Measurements from ENCODE around the gene CAPS2.

The CAPS2 gene

GRCh38 chr12:75323663-75324062 lies 6.5 kb downstream of the CAPS2 start:
- Histone ChIP-seq H2BK12ac (ENCODE audit: low read length) (no peak overlapping the region), H3K36me3 (replicated peaks in 1 of 2; ENCODE audit: control insufficient read depth in 2 of 2, insufficient read depth in 2 of 2, low read length in 2 of 2) (no peaks in the 10 kb centered on the region)

GRCh38 chr12:75322464-75322863 lies 7.7 kb downstream of the CAPS2 start:
- WGBS, 2 donors (ENCODE audit: extremely low coverage in 2 of 2, insufficient read length in 2 of 2, insufficient replicate concordance in 1 of 2) = no CpG with 5 or more reads among the region's 1 CpG
- H2BK5ac ChIP-seq (ENCODE audit: low read length) = no peak overlapping the region
- H3K27me3 ChIP-seq (ENCODE audit: control insufficient read depth in 3 of 3, insufficient read depth in 3 of 3, low read depth in 1 of 3, low read length in 3 of 3) = no peaks in the 10 kb centered on the region
- H3K4me3 ChIP-seq (ENCODE audit: low read length in 2 of 2) = no peak overlapping the region
- H2AK5ac ChIP-seq (ENCODE audit: low read depth, low read length) = no peak overlapping the region
- no peak for DNase-seq (ENCODE audit: low spot score)
- H2BK12ac ChIP-seq (ENCODE audit: low read length) = no peak overlapping the region
- H3K9ac ChIP-seq (ENCODE audit: low read depth, low read length, poor library complexity) = no peak overlapping the region
- H3K79me1 ChIP-seq (ENCODE audit: low read depth, low read length) = no peaks in the 10 kb centered on the region
- H2AFZ ChIP-seq (ENCODE audit: low read length) = no peak overlapping the region
- H3K36me3 ChIP-seq (replicated peaks in 1 of 2; ENCODE audit: control insufficient read depth in 2 of 2, insufficient read depth in 2 of 2, low read length in 2 of 2) = no peaks in the 10 kb centered on the region
- H2BK120ac ChIP-seq (ENCODE audit: low read depth, low read length) = no peak overlapping the region
- no peak overlapping the region for H4K8ac ChIP-seq (ENCODE audit: low read depth, low read length)
- no peak overlapping the region for H3K4ac ChIP-seq (ENCODE audit: low read length)
- no peak overlapping the region for H3K14ac ChIP-seq (ENCODE audit: low read length)
- no peak overlapping the region for H4K91ac ChIP-seq (ENCODE audit: low read depth, low read length, poor library complexity)
- H3K4me1 ChIP-seq (ENCODE audit: control insufficient read depth in 2 of 2, insufficient read depth in 1 of 2, low read depth in 1 of 2, low read length in 2 of 2) = peaks cover 4 to 8% of the 10 kb centered on the region in 2 donors
- H3K27ac ChIP-seq (replicated peaks; ENCODE audit: low read length) = no peak overlapping the region
- no peaks in the 10 kb centered on the region for H3K9me3 ChIP-seq (replicated peaks in 1 of 2; ENCODE audit: control insufficient read depth in 2 of 2, insufficient read depth in 1 of 2, low read depth in 1 of 2, low read length in 2 of 2)
- H2BK15ac ChIP-seq (ENCODE audit: low read length) = no peak overlapping the region
- no peak overlapping the region for H3K4me2 ChIP-seq (ENCODE audit: insufficient read depth, low read length, poor library complexity, severe bottlenecking)
- no peak overlapping the region for H3K23ac ChIP-seq (ENCODE audit: low read depth, low read length, poor library complexity)
- H3K18ac ChIP-seq (ENCODE audit: low read length) = no peak overlapping the region

More at GRCh38 chr12:75323663-75324062, 6.5 kb downstream of the CAPS2 start:
- Histone ChIP-seq H3K9me3 (replicated peaks in 1 of 2; ENCODE audit: control insufficient read depth in 2 of 2, insufficient read depth in 1 of 2, low read depth in 1 of 2, low read length in 2 of 2) (no peaks in the 10 kb centered on the region), H3K27ac (replicated peaks; ENCODE audit: low read length) (no peak overlapping the region), H4K91ac (ENCODE audit: low read depth, low read length, poor library complexity) (no peak overlapping the region), H3K4me1 (ENCODE audit: control insufficient read depth in 2 of 2, insufficient read depth in 1 of 2, low read depth in 1 of 2, low read length in 2 of 2) (peaks cover 4 to 8% of the 10 kb centered on the region in 2 donors), H3K23ac (ENCODE audit: low read depth, low read length, poor library complexity) (no peak overlapping the region), H4K8ac (ENCODE audit: low read depth, low read length) (no peak overlapping the region), H3K4me3 (ENCODE audit: low read length in 2 of 2) (no peak overlapping the region), H2AK5ac (ENCODE audit: low read depth, low read length) (no peak overlapping the region), H3K9ac (ENCODE audit: low read depth, low read length, poor library complexity) (no peak overlapping the region), H3K4ac (ENCODE audit: low read length) (no peak overlapping the region), H2BK5ac (ENCODE audit: low read length) (no peak overlapping the region), H3K18ac (ENCODE audit: low read length) (no peak overlapping the region), H3K79me1 (ENCODE audit: low read depth, low read length) (no peaks in the 10 kb centered on the region), H3K27me3 (ENCODE audit: control insufficient read depth in 3 of 3, insufficient read depth in 3 of 3, low read depth in 1 of 3, low read length in 3 of 3) (no peaks in the 10 kb centered on the region), H3K4me2 (ENCODE audit: insufficient read depth, low read length, poor library complexity, severe bottlenecking) (no peak overlapping the region), H2BK15ac (ENCODE audit: low read length) (no peak overlapping the region), H2AFZ (ENCODE audit: low read length) (no peak overlapping the region), H3K14ac (ENCODE audit: low read length) (no peak overlapping the region), H2BK120ac (ENCODE audit: low read depth, low read length) (no peak overlapping the region)
- no peak for DNase-seq (ENCODE audit: low spot score)
- no CpG with 5 or more reads among the region's 3 CpGs for WGBS, 2 donors (ENCODE audit: extremely low coverage in 2 of 2, insufficient read length in 2 of 2, insufficient replicate concordance in 1 of 2)

GRCh38 chr12:75317784-75318183 lies 12.3 kb downstream of the CAPS2 start:
- H2BK15ac ChIP-seq (ENCODE audit: low read length) = no peak overlapping the region
- no peak overlapping the region for H2AK5ac ChIP-seq (ENCODE audit: low read depth, low read length)
- H3K27me3 ChIP-seq (ENCODE audit: control insufficient read depth in 3 of 3, insufficient read depth in 3 of 3, low read depth in 1 of 3, low read length in 3 of 3) = no peaks in the 10 kb centered on the region
- H3K18ac ChIP-seq (ENCODE audit: low read length) = no peak overlapping the region
- no peak overlapping the region for H3K4me2 ChIP-seq (ENCODE audit: insufficient read depth, low read length, poor library complexity, severe bottlenecking)
- H3K9me3 ChIP-seq (replicated peaks in 1 of 2; ENCODE audit: control insufficient read depth in 2 of 2, insufficient read depth in 1 of 2, low read depth in 1 of 2, low read length in 2 of 2) = no peaks in the 10 kb centered on the region
- no peaks in the 10 kb centered on the region for H3K79me1 ChIP-seq (ENCODE audit: low read depth, low read length)
- no peak overlapping the region for H3K27ac ChIP-seq (replicated peaks; ENCODE audit: low read length)
- no peak overlapping the region for H3K4me3 ChIP-seq (ENCODE audit: low read length in 2 of 2)
- H2BK12ac ChIP-seq (ENCODE audit: low read length) = no peak overlapping the region
- no peak overlapping the region for H4K91ac ChIP-seq (ENCODE audit: low read depth, low read length, poor library complexity)
- H2BK120ac ChIP-seq (ENCODE audit: low read depth, low read length) = no peak overlapping the region
- no peak overlapping the region for H2BK5ac ChIP-seq (ENCODE audit: low read length)
- no peak overlapping the region for H2AFZ ChIP-seq (ENCODE audit: low read length)
- H3K14ac ChIP-seq (ENCODE audit: low read length) = no peak overlapping the region
- no peaks in the 10 kb centered on the region for H3K36me3 ChIP-seq (replicated peaks in 1 of 2; ENCODE audit: control insufficient read depth in 2 of 2, insufficient read depth in 2 of 2, low read length in 2 of 2)
- WGBS, 2 donors (ENCODE audit: extremely low coverage in 2 of 2, insufficient read length in 2 of 2, insufficient replicate concordance in 1 of 2) = no CpG with 5 or more reads among the region's 3 CpGs
- no peak for DNase-seq (ENCODE audit: low spot score)
- no peak overlapping the region for H3K4ac ChIP-seq (ENCODE audit: low read length)
- no peak overlapping the region for H4K8ac ChIP-seq (ENCODE audit: low read depth, low read length)
- H3K4me1 ChIP-seq (ENCODE audit: control insufficient read depth in 2 of 2, insufficient read depth in 1 of 2, low read depth in 1 of 2, low read length in 2 of 2) = peaks cover 4 to 8% of the 10 kb centered on the region in 2 donors
- no peak overlapping the region for H3K9ac ChIP-seq (ENCODE audit: low read depth, low read length, poor library complexity)
- no peak overlapping the region for H3K23ac ChIP-seq (ENCODE audit: low read depth, low read length, poor library complexity)

GRCh38 chr12:75315518-75315917 lies 14.6 kb downstream of the CAPS2 start:
- Histone ChIP-seq H3K14ac (ENCODE audit: low read length) (no peak overlapping the region), H3K27ac (replicated peaks; ENCODE audit: low read length) (no peak overlapping the region)
- no peak for DNase-seq (ENCODE audit: low spot score)

More at GRCh38 chr12:75315518-75315917, 14.6 kb downstream of the CAPS2 start:
- Histone ChIP-seq H2BK12ac (ENCODE audit: low read length) (no peak overlapping the region), H4K91ac (ENCODE audit: low read depth, low read length, poor library complexity) (no peak overlapping the region), H2AFZ (ENCODE audit: low read length) (no peak overlapping the region), H2AK5ac (ENCODE audit: low read depth, low read length) (no peak overlapping the region), H3K18ac (ENCODE audit: low read length) (no peak overlapping the region), H3K9me3 (replicated peaks in 1 of 2; ENCODE audit: control insufficient read depth in 2 of 2, insufficient read depth in 1 of 2, low read depth in 1 of 2, low read length in 2 of 2) (no peaks in the 10 kb centered on the region), H3K4me3 (ENCODE audit: low read length in 2 of 2) (no peak overlapping the region), H4K8ac (ENCODE audit: low read depth, low read length) (no peak overlapping the region), H3K4ac (ENCODE audit: low read length) (no peak overlapping the region), H3K4me2 (ENCODE audit: insufficient read depth, low read length, poor library complexity, severe bottlenecking) (no peak overlapping the region), H3K4me1 (ENCODE audit: control insufficient read depth in 2 of 2, insufficient read depth in 1 of 2, low read depth in 1 of 2, low read length in 2 of 2) (peaks cover 4 to 8% of the 10 kb centered on the region in 2 donors), H2BK15ac (ENCODE audit: low read length) (no peak overlapping the region), H3K36me3 (replicated peaks in 1 of 2; ENCODE audit: control insufficient read depth in 2 of 2, insufficient read depth in 2 of 2, low read length in 2 of 2) (no peaks in the 10 kb centered on the region), H3K79me1 (ENCODE audit: low read depth, low read length) (no peaks in the 10 kb centered on the region), H3K23ac (ENCODE audit: low read depth, low read length, poor library complexity) (no peak overlapping the region), H3K9ac (ENCODE audit: low read depth, low read length, poor library complexity) (no peak overlapping the region), H3K27me3 (ENCODE audit: control insufficient read depth in 3 of 3, insufficient read depth in 3 of 3, low read depth in 1 of 3, low read length in 3 of 3) (no peaks in the 10 kb centered on the region), H2BK5ac (ENCODE audit: low read length) (no peak overlapping the region), H2BK120ac (ENCODE audit: low read depth, low read length) (no peak overlapping the region)
